ENCODE results near the gene CREG2.

The CREG2 gene

DNA sequence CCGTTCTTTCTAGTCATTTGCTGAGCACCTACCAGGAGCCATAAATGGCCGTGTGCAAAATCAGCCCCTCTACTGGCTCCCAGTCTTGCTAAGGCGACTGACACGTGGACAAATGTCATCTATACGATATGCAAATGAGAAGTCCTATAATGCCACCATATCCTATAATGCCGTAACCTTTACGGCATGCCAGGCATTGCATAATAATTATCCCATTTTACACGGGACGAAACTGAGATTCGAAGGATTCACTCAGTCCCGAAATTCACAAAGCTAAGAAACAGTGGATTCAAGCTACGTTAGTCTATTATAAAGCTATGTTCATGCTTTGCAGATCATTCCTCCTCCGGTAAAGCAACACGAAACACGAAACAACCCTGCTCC is 44.7 kb downstream of the CREG2 start:
- TF ChIP-seq, protein P1, sequence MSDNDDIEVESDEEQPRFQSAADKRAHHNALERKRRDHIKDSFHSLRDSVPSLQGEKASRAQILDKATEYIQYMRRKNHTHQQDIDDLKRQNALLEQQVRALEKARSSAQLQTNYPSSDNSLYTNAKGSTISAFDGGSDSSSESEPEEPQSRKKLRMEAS (IDR thresholded peaks at IDR 0.05; ENCODE audit: low read depth, low read length), result no peak
- TF ChIP-seq, protein P2, sequence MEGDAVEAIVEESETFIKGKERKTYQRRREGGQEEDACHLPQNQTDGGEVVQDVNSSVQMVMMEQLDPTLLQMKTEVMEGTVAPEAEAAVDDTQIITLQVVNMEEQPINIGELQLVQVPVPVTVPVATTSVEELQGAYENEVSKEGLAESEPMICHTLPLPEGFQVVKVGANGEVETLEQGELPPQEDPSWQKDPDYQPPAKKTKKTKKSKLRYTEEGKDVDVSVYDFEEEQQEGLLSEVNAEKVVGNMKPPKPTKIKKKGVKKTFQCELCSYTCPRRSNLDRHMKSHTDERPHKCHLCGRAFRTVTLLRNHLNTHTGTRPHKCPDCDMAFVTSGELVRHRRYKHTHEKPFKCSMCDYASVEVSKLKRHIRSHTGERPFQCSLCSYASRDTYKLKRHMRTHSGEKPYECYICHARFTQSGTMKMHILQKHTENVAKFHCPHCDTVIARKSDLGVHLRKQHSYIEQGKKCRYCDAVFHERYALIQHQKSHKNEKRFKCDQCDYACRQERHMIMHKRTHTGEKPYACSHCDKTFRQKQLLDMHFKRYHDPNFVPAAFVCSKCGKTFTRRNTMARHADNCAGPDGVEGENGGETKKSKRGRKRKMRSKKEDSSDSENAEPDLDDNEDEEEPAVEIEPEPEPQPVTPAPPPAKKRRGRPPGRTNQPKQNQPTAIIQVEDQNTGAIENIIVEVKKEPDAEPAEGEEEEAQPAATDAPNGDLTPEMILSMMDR (IDR thresholded peaks at IDR 0.05; ENCODE audit: low read depth, low read length), result no peak
- TF ChIP-seq MYC (IDR thresholded peaks at IDR 0.05; ENCODE audit: low read depth, low read length), result no peak
- no peak for TF ChIP-seq POLR2A (IDR thresholded peaks at IDR 0.05; ENCODE audit: extremely low read depth, insufficient read length)
- no peak overlapping the region for H3K4me3 ChIP-seq (ENCODE audit: low read depth, low read length)
- no peak for DNase-seq (ENCODE audit: low read depth)

DNA sequence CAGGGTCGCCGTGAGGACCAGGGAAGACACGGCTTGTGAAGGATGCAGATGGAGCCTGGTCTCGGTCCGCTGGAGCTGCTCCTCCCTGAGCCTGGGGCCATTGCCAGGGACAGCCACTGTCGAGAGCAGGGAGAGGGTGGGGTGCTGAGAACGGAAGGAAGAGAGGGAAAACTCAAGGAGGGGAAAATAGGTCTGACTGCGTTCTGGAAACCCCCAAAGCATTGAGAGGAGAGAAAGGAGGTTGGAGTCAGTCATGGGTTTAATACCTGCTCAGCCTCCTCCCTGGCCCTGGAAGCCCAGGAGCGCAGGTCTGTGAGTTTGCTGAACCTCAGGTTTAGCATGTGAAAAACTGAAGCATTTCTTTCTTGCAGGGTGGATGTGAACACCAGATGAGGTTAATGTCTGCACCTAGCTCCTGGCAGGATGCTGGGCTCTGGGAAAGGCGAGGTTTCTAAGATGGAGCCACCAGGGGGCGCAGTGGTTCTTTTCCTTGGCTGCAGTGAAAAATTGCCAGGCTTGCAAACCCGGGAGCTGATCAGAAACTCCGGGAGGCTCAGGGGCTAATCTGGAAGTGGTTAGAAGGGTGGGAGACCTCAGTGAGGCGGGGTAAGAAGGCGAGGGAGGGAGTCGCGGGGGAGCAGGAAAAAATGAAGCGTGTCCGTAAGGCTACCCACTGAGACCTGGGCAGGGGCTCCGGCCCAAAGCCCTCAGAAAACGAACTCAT is 45.2 kb downstream of the CREG2 start:
- TF ChIP-seq, protein P1 (IDR thresholded peaks at IDR 0.05; ENCODE audit: low read depth, low read length), result no peak
- TF ChIP-seq MYC (IDR thresholded peaks at IDR 0.05; ENCODE audit: low read depth, low read length), result no peak
- TF ChIP-seq, protein P2 (IDR thresholded peaks at IDR 0.05; ENCODE audit: low read depth, low read length), result peak; percentile 88
- no peak for TF ChIP-seq POLR2A (IDR thresholded peaks at IDR 0.05; ENCODE audit: extremely low read depth, insufficient read length)
- no peak overlapping the region for H3K4me3 ChIP-seq (ENCODE audit: low read depth, low read length)
- peak; percentile 81 for DNase-seq (ENCODE audit: low read depth)

DNA sequence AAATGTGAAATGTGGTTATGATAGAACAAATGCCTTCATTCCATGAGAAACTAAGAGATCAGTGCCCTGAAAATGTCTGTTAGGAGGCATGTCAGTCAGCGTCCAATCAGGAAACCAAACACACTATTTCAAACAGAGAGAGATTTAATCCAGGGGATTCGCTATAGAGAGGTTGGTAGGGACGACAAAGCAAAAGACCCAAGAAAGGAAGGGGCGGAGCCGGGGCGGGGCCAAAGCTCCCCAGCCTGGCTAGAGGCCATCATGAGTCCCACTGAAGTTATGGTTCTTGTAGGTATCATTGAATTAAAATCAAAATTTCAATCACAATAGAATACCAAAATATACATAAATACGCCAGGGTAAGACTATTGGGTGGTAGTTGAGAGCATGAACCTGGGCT is 45.9 kb downstream of the CREG2 start:
- TF ChIP-seq POLR2A (IDR thresholded peaks at IDR 0.05; ENCODE audit: extremely low read depth, insufficient read length), result no peak
- TF ChIP-seq, protein P1 (IDR thresholded peaks at IDR 0.05; ENCODE audit: low read depth, low read length), result no peak
- TF ChIP-seq MYC (IDR thresholded peaks at IDR 0.05; ENCODE audit: low read depth, low read length), result no peak
- TF ChIP-seq, protein P2 (IDR thresholded peaks at IDR 0.05; ENCODE audit: low read depth, low read length), result no peak
- DNase-seq (ENCODE audit: low read depth), result no peak
- H3K4me3 ChIP-seq (ENCODE audit: low read depth, low read length), result no peak overlapping the region

DNA sequence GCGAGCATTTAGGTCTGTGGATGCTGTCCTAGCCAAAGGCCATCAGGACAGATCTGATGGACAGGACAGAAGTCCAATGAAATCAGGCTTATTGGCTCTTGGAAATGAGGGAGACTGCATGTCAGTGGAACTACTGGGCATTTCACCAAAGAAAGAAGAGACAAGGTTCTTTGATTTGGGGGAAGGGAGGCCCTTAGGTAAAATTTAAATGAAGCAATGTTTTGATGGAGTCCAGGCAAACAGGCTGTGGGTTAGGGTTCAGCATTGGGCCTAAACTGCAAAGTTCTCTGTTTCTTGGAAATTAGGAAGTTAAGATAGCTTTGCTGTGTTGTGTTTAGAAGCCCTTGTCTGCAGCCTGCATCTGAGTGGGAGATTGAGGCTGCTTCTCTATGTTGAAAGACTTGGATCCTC is 47.2 kb downstream of the CREG2 start:
- DNase-seq (ENCODE audit: low read depth), result no peak
- H3K4me3 ChIP-seq (ENCODE audit: low read depth, low read length), result no peak overlapping the region
- TF ChIP-seq, protein P1 (IDR thresholded peaks at IDR 0.05; ENCODE audit: low read depth, low read length), result no peak
- TF ChIP-seq POLR2A (IDR thresholded peaks at IDR 0.05; ENCODE audit: extremely low read depth, insufficient read length), result no peak

DNA sequence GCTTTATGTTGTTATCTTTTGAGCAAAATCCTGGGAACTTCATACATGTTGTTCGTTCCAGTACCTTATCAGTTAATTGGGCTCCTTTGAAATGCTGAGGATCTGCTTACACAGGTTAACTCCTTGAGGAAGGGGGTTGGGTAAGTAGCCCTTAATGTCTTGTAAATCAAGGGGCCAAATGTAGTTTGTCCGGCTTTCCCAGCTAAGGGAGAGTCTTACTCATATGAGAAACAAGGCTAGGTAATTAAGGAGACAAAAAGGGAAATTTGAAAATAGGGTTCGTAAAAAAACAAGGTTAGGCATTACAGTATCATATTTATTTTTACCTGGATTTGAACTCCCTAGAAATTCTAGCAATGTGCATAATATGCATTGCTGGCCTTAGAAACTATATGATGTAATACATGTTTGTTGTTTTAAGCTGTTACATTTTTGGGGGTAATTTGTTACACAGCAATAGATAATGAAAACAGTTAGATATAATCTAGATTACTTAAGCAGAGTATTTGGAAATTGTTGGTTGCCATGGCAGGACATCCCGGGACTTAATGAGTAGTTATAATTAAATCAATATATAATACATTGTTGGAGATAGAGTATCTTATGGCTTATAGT is 47.9 kb downstream of the CREG2 start:
- TF ChIP-seq, protein P2 (IDR thresholded peaks at IDR 0.05; ENCODE audit: low read depth, low read length), result no peak
- TF ChIP-seq MYC (IDR thresholded peaks at IDR 0.05; ENCODE audit: low read depth, low read length), result no peak
- no peak for TF ChIP-seq POLR2A (IDR thresholded peaks at IDR 0.05; ENCODE audit: extremely low read depth, insufficient read length)
- TF ChIP-seq, protein P1 (IDR thresholded peaks at IDR 0.05; ENCODE audit: low read depth, low read length), result no peak
- DNase-seq (ENCODE audit: low read depth), result no peak

DNA sequence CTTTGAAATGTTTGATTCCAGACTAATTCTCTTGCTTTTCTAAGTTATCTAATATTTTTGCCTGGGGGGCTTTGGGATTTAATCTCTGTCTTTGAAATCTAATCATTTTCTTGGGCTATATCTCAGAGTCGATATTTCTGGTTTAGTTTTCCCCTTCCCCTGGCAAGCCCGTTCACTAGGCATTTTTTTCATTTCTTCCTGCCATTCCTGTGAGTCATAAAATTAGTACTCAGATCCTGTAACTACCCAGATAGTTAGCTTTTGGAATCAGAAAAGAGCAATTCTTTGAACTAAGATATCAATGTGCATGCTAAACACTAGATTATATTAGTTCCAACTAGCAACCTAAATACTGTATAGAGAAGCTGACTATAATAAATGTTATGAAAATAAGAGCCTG is 49.4 kb downstream of the CREG2 start:
- no peak for DNase-seq (ENCODE audit: low read depth)

More for the DNA sequence above, 47.9 kb downstream of the CREG2 start:
- no peak overlapping the region for H3K4me3 ChIP-seq (ENCODE audit: low read depth, low read length)

More for the DNA sequence above, 49.4 kb downstream of the CREG2 start:
- no peak overlapping the region for H3K4me3 ChIP-seq (ENCODE audit: low read depth, low read length)
- TF ChIP-seq MYC (IDR thresholded peaks at IDR 0.05; ENCODE audit: low read depth, low read length), result no peak
- TF ChIP-seq POLR2A (IDR thresholded peaks at IDR 0.05; ENCODE audit: extremely low read depth, insufficient read length), result no peak
- TF ChIP-seq, protein P1 (IDR thresholded peaks at IDR 0.05; ENCODE audit: low read depth, low read length), result no peak
- TF ChIP-seq, protein P2 (IDR thresholded peaks at IDR 0.05; ENCODE audit: low read depth, low read length), result no peak

Data from NB4 (cell line).